Adrenal gland (tissue), 5 donors: ENCODE measurements around the gene ZKSCAN3.

Experiments used
- CTCF ChIP-seq, 6 experiments: fragments of 450-650 bp in 4 of 6; fragments of 200-600 bp in 2 of 6; sonication (generic) in 1 of 6; IDR thresholded peaks; 1 replicate in 5 of 6; 2 replicates in 1 of 6; pipeline versions ENCODE4 v1.5.1 to v1.8.0; 2016 to 2021; ENCODE audit warnings: antibody characterized with exemption in 6 of 6, mild to moderate bottlenecking in 2 of 6, moderate library complexity in 1 of 6
- POLR2A ChIP-seq, 2 donors: fragments of 450-650 bp; IDR thresholded peaks; one replicate each; pipeline ENCODE4 v1.6.1; 2017; ENCODE audit warnings: antibody characterized with exemption in 2 of 2, mild to moderate bottlenecking in 2 of 2, moderate library complexity in 1 of 2
- donor health status: DM: no; HTN: no; CAD: no.

- peak; percentile 19 to 74 for TF ChIP-seq POLR2A (IDR thresholded peaks at IDR 0.05)
- TF ChIP-seq CTCF (IDR thresholded peaks at IDR 0.05): peak; percentile 19 to 70 (median 55)
These were observed 33.7 kb downstream of the ZKSCAN3 start for GRCh38 chr6:28383235-28384142.
